Activated CD8-positive, alpha-beta memory T cell treated with anti-CD3 and anti-CD28 coated beads for 4 hours (primary cell): ENCODE data around the gene NPPA.

Experiments used
- DNase-seq, 2 donors: peaks; one replicate each; pipeline ENCODE4 v3.0.0-alpha.2; 2020; ENCODE audit warnings: low read depth in 2 of 2

Gene NPPA

DNA sequence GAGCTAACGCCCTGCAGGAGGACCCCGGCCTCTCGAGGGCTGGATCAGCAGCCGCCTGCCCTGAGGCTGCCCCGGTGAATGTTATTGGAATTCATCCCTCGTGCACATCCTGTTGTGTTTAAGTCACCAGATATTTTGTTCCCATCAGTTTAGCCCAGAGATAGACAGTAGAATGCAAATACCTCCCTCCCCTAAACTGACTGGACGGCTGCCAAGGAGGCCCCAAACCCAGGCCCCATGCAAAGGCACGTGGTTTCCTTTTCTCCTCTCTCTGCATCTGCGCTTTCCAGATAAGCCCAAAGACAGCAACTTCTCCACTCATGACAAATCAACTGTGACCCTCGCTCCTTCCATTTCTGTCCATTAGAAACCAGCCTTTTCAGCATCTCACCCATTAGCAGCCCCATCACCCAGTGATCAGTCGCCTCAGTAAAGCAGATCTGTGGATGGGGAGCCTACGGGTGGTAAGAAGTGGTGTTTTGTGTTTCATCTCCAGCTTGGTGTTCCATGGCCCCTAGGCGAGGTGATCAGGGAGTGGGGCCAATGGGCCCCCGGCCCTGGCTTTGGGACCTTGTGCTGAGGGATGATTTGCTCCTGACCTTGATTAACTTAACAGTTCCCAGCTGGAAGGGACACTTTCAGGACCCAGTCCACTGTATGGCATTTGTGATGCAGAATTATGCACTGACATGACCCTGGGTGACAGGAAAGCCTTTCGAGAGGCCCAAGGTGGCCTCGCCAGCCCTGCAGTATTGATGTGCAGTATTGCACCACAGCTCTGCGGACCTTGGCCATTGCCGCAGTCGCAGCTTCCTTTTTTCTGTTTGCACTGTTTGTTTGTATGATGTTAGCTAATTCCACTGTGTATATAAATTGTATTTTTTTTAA is 5.2 kb downstream of the NPPA start:
- no peak for DNase-seq

DNA sequence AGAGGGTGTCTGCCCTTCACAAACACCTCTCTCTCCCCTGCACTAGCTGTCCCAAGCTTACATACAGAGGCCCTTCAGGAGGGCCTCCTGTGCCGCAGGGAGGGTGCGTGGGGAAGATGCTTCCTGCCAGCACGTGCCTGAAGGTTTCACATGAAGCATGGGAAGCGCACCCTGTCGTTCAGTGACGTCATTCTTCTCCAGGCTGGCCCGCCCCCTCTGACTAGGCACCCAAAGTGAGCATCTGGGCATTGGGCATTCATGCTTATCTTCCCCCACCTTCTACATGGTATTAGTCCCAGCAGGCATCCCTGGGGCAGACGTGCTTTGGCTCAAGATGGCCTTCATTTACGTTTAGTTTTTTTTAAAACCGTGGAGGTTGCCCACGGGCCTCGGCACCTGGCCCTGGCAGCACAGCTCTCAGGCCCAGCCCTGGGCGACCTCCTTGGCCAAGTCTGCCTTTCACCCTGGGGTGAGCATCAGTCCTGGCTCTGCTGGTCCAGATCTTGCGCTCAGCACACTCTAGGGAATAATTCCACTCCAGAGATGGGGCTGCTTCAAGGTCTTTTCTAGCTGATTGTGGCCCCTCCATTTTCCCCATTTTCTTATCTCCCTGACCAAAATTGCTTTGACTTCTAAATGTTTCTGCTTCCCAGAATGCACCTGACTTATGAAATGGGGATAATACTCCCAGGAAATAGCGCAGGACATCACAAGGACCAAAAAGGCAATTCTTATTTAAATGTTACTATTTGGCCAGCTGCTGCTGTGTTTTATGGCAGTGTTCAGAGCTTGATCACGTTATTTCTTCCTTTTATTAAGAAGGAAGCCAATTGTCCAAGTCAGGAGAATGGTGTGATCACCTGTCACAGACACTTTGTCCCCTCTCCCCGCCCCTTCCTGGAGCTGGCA is 6.1 kb downstream of the NPPA start:
- DNase-seq = no peak

DNA sequence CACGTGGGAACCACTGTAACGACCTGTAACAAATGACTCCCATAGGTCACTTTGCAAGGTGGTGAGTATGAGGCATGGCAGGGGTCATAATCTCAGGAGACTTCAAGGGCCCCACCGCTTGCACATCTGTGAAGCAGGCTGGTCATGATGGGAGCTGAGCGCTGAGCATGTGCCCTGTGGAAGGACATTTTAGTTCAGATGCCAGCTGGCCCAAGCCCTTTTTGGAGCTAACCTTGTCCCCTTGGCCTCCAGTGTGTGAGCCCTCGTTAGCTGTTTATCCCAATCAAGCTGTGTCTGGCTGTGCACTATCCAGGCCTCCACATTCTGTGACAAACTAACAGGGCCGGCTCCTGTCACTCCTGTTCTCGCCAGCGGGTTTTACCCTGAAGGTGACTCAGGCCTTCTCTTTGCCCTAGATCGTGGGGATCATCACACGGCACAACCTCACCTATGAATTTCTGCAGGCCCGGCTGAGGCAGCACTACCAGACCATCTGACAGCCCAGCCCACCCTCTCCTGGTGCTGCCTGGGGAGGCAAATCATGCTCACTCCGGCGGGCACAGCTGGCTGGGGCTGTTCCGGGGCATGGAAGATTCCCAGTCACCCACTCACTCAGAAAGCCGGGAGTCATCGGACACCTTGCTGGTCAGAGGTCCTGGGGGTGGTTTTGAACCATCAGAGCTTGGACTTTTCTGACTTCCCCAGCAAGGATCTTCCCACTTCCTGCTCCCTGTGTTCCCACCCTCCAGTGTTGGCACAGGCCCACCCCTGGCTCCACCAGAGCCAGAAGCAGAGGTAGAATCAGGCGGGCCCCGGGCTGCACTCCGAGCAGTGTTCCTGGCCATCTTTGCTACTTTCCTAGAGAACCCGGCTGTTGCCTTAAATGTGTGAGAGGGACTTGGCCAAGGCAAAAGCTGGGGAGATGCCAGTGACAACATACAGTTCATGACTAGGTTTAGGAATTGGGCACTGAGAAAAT is 7.6 kb downstream of the NPPA start:
- DNase-seq = no peak

- peak; percentile 40 to 46 for DNase-seq
Measured at GRCh38 chr1:11838349-11839272, 9.0 kb downstream of the NPPA start.

GRCh38 chr1:11837767-11838348 is 9.7 kb downstream of the NPPA start:
- no peak for DNase-seq

- no peak for DNase-seq
Measured at GRCh38 chr1:11836955-11837766, 10.4 kb downstream of the NPPA start.

- DNase-seq = no peak
Measured at GRCh38 chr1:11835441-11836225, 11.9 kb downstream of the NPPA start.

DNA sequence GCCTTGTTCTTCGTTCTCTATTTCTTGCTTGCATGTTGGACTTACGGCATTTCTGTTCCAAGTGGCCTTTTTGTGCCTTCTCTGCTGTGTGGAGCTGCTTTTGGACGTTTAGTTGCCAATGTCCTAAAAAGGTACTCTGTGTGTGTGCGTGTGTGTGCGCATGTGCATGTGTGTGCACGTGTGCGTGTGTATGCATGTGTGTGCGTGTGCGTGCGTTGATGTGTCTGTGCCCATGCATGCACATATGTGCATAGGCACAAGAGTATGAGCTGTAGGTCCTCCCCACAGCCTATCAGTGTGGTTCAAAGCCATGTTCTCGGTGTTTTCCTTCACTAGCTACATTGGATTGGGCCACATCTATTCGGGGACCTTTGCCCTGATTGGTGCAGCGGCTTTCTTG is 13.7 kb downstream of the NPPA start:
- DNase-seq = no peak

GRCh38 chr1:11833497-11833896 is 14.1 kb downstream of the NPPA start:
- no peak for DNase-seq

- no peak for DNase-seq
Measured at GRCh38 chr1:11831945-11832725, 15.4 kb downstream of the NPPA start.

- no peak for DNase-seq
Measured at GRCh38 chr1:11828511-11828910, 19.1 kb downstream of the NPPA start.

DNA sequence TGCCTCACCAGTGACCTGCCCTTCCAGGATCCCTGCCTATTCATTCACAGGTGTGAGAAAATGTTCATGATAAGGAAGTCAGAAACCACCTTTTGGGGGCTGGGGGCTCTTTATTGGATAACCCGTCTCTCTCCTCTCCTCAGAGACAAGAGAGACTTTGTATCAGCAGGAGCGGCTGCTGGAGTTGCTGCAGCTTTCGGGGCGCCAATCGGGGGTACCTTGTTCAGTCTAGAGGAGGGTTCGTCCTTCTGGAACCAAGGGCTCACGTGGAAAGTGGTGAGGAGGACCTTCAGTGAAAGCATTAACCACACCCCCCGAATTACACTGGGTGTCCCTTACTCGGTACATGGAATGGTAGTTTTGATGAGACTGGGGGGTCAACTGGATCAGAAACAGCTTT is 20.6 kb downstream of the NPPA start:
- DNase-seq = no peak

DNA sequence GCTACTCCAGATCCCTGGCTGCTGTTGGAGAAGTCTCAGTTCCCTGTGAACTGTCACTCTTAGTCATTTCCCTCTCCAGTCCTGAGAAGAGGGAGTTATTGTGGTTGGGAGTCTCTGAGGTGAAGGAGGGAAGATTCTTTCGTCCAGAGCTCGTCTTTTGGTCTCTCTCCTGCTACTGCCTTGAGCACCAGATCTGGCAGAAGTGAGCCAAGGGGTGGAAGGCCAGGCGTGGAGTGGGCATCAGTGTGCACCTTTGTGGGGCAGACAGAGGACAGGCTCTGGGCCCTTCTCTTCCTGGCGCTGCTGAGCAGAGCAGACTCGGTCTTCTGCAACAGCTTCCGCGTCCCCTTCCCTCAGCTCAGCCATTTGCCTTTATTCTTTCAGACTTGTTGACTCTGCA is 22.5 kb downstream of the NPPA start:
- DNase-seq = no peak

- no peak for DNase-seq
Measured at GRCh38 chr1:11823366-11824137, 24.0 kb downstream of the NPPA start.

DNA sequence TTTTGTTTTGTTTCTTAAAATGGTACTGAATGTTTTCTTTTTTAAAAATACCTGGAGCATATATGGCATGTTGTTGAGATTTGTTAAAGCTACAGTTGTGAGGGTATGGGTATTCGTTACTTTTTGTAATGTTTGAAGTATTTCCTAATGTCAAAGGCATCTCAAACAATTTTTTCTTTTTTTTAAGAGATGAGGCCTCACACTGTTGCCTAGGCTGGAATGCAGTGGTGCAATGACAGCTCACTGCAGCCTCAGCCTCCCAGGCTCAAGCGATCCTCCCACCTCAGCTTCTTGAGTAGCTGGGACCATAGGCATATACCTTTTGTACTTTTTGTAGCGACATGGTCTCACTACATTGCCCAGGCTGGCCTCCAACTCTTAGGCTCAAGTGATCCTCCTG is 25.5 kb downstream of the NPPA start:
- no peak for DNase-seq

DNA sequence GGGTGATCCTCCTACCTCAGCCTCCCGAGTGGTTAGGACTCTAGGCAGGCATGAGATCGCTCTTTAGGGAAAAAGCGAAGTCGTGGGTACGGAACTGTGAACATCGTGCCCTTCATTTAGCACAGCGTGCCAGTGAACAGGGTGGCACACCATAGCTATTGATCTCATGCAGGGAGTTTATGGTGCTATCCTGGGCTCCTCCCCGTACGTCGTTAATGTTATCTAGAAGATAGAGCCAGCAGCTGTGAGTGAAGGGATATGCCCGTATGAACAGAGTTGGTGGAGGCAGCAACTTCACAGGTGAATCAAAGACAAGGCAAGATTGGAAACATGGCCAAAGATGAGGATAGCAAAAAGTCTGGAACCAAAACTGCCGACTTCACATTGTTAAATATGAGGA is 30.4 kb downstream of the NPPA start:
- no peak for DNase-seq

DNA sequence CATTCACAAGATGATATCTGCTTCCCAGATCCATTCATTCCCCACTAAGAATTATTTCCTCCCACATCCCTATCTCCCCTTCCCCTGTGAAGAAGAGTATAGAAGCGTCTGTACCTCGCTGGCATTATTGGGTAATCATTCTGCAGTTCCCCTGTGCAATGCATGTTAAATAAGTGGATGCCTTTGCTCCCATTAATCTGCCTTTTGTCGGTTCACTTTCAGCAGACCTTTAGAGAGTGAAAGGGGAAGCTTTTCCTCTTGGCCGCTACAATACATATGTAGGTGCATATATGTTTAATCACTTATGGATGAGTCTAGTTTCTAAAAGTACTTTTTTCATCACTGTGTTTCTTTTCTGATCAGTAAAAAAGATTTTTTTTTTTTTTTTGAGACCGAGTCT is 34.6 kb downstream of the NPPA start:
- DNase-seq = no peak
